HepG2 (cell line): ENCODE results near the gene FBXO4. TPM values are rescaled to one million over a fixed set of nuclear protein-coding genes. Genes with fewer than 3 reads are reported as not detected.

Source experiments
- HDAC1 ChIP-seq: sonication (generic); formaldehyde crosslinking; IDR thresholded peaks from 2 replicates; pipeline ENCODE4 v1.5.1; 2020; ENCODE audit warnings: mild to moderate bottlenecking, missing genetic modification reagents
- MAZ ChIP-seq, 2 experiments: sonication (generic) in 1 of 2; formaldehyde crosslinking in 1 of 2; IDR thresholded peaks; 2 replicates each; pipeline versions ENCODE4 v1.5.0 to v1.6.1; 2012 to 2020; ENCODE audit warnings: low read depth in 2 of 2, mild to moderate bottlenecking in 2 of 2, borderline replicate concordance in 1 of 2, improper control_type of control experiment in 1 of 2, low read length in 1 of 2, missing genetic modification reagents in 1 of 2, moderate library complexity in 1 of 2
- NFKBIZ ChIP-seq: IDR thresholded peaks from 2 replicates; pipeline ENCODE4 v1.6.1; 2018; ENCODE audit warnings: missing genetic modification reagents, missing compliant biosample characterization
- SOX6 ChIP-seq, 2 experiments: fragments of 450-650 bp in 1 of 2; sonication (generic) in 1 of 2; formaldehyde crosslinking in 1 of 2; IDR thresholded peaks; 2 replicates each; pipeline versions ENCODE4 v1.4.0 to v1.6.1; 2017 to 2020; ENCODE audit warnings: antibody characterized with exemption in 1 of 2, mild to moderate bottlenecking in 1 of 2, missing genetic modification reagents in 1 of 2
- SRSF1 ChIP-seq: fragments of 200-400 bp; formaldehyde crosslinking; optimal IDR thresholded peaks from 2 replicates; pipeline ENCODE3; 2017; ENCODE audit warnings: mild to moderate bottlenecking, low read depth, low read length, moderate library complexity
- TMF1 ChIP-seq: sonication (generic); formaldehyde crosslinking; IDR thresholded peaks from 2 replicates; pipeline ENCODE4 v1.8.1; 2022; ENCODE audit warnings: low read depth, missing genetic modification reagents
- TRIM24 ChIP-seq: sonication (generic); formaldehyde crosslinking; IDR thresholded peaks from 2 replicates; pipeline ENCODE4 v1.8.0; 2022; ENCODE audit warnings: mild to moderate bottlenecking, missing genetic modification reagents
- ZKSCAN5 ChIP-seq: sonication (generic); formaldehyde crosslinking; IDR thresholded peaks from 2 replicates; pipeline ENCODE4 v1.5.1; 2020; ENCODE audit warnings: mild to moderate bottlenecking, missing genetic modification reagents
- ZNF296 ChIP-seq: sonication (generic); formaldehyde crosslinking; conservative IDR thresholded peaks from 2 replicates; pipeline ENCODE4 v1.5.0; 2020; ENCODE audit warnings: mild to moderate bottlenecking, missing genetic modification reagents
- ZNF317 ChIP-seq: sonication (generic); formaldehyde crosslinking; IDR thresholded peaks from 2 replicates; pipeline ENCODE4 v1.5.0; 2020; ENCODE audit warnings: mild to moderate bottlenecking, missing genetic modification reagents
- ZNF605 ChIP-seq: sonication (generic); formaldehyde crosslinking; IDR thresholded peaks from 2 replicates; pipeline ENCODE4 v1.8.0; 2022; ENCODE audit warnings: mild to moderate bottlenecking, missing genetic modification reagents
- ZNF713 ChIP-seq: sonication (generic); formaldehyde crosslinking; IDR thresholded peaks from 2 replicates; pipeline ENCODE4 v1.4.0; 2020; ENCODE audit warnings: mild to moderate bottlenecking, missing genetic modification reagents
- ZNF75D ChIP-seq: sonication (generic); formaldehyde crosslinking; IDR thresholded peaks from 2 replicates; pipeline ENCODE4 v1.8.1; 2023; ENCODE audit warnings: missing genetic modification reagents, mild to moderate bottlenecking, borderline replicate concordance
- polyA plus RNA-seq, 8 experiments: library from polyadenylated mRNA; depleted of rRNA in 3 of 8; stranded (reverse) in 7 of 8; unstranded in 1 of 8; fragments of >200 nt; fragmentation: Illumina TruSeq in 4 of 8; extraction: Trizol in 4 of 8; gene quantifications; 2 replicates each; pipeline versions ENCODE4 v1.2.1 to v1.2.3, GENCODE V29; 2011 to 2016; ENCODE audit warnings: low read depth in 4 of 8, missing spikeins in 1 of 8, mixed read lengths in 1 of 8; ENCODE audit not compliant: insufficient read depth in 1 of 8
- total RNA-seq, 5 experiments: library from RNA; depleted of rRNA; stranded (reverse); fragments of >200 nt; fragmentation: Illumina TruSeq; extraction: Trizol; gene quantifications; 2 replicates each; pipeline ENCODE4 v1.2.3, GENCODE V29; 2016; ENCODE audit warnings: low read depth in 1 of 5
- TF ChIP-seq, protein P1 (sequence below): sonication (generic); formaldehyde crosslinking; IDR thresholded peaks from 2 replicates; pipeline ENCODE4 v1.4.0; 2020; ENCODE audit warnings: mild to moderate bottlenecking, missing genetic modification reagents
- TF ChIP-seq, protein P2 (sequence below): fragments of 450-650 bp; IDR thresholded peaks from 2 replicates; pipeline ENCODE4 v1.6.1; 2017
- TF ChIP-seq, protein P3 (sequence below): sonication (generic); formaldehyde crosslinking; IDR thresholded peaks from 2 replicates; pipeline ENCODE4 v1.4.0; 2020; ENCODE audit warnings: missing genetic modification reagents, borderline replicate concordance
- TF ChIP-seq, protein P4 (sequence below): sonication (generic); formaldehyde crosslinking; conservative IDR thresholded peaks from 2 replicates; pipeline ENCODE4 v1.4.0; 2020; ENCODE audit warnings: missing genetic modification reagents
- TF ChIP-seq, protein P5 (sequence below): sonication (generic); formaldehyde crosslinking; IDR thresholded peaks from 2 replicates; pipeline ENCODE4 v1.4.0; 2020; ENCODE audit warnings: missing genetic modification reagents

FBXO4 gene
- total and polyA plus RNA-seq, 2 of the 13 experiments (the other 11 are each of a cell fraction or from before 2014, with no cell fraction given), result 5.2 to 16.4 TPM

DNA sequence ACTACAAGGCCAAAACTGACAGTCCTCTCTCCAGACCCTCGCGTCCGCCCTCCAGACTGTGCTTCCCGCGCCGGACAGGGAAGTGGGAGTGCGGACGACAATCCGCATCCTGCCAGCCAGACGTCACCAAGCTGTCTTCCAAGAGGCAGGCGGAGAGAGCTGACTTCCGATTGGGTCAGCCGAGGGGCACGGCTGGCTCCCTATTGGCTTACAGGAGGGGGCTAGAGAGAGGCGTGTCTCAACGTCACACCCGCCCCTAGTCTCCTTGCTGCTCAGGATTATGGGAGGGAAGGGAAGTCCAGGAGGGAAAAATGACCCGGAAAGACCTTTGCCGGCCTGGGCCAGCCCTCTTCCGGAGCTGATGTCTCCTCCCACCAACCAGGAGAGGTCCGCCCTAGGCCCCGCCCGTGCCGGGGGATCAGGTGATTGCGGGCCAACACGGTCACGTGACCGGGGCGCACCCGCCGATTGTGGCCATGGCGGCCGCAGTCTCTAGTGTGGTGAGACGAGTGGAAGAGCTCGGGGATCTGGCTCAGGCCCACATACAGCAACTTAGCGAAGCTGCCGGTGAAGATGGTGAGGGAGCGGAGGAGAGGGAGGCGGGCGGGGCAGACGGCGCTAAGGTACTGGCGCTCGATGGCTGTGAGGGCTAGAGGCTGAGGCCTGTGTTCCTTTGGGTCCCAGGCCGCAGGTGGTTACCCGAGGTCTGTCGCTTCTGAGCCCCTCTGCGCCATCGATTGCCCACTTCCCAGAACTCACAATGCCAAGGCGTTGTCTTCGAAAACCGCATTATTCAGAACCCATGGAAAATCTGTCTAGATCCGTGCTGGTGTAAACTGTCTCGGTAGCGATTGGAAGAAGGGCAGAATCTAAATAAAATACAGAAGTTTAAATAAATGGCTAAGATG, 20.9 kb upstream of the FBXO4 start, which contains the start of gene RIMOC1 (continued):
- TF ChIP-seq, protein P1, sequence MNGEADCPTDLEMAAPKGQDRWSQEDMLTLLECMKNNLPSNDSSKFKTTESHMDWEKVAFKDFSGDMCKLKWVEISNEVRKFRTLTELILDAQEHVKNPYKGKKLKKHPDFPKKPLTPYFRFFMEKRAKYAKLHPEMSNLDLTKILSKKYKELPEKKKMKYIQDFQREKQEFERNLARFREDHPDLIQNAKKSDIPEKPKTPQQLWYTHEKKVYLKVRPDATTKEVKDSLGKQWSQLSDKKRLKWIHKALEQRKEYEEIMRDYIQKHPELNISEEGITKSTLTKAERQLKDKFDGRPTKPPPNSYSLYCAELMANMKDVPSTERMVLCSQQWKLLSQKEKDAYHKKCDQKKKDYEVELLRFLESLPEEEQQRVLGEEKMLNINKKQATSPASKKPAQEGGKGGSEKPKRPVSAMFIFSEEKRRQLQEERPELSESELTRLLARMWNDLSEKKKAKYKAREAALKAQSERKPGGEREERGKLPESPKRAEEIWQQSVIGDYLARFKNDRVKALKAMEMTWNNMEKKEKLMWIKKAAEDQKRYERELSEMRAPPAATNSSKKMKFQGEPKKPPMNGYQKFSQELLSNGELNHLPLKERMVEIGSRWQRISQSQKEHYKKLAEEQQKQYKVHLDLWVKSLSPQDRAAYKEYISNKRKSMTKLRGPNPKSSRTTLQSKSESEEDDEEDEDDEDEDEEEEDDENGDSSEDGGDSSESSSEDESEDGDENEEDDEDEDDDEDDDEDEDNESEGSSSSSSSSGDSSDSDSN (CRISPR knock-in tag), result peak; percentile 73
- peak; percentile 77 for TF ChIP-seq SRSF1
- TF ChIP-seq MAZ (IDR thresholded peaks at IDR 0.05; ENCODE audit: borderline replicate concordance, low read depth, low read length), result no peak; the same call in 1 of the 2 replicates
- TF ChIP-seq MAZ (CRISPR knock-in tag; IDR thresholded peaks at IDR 0.05; ENCODE audit: low read depth), result peak; percentile 81; the same call in 1 of the 2 replicates
- TF ChIP-seq TRIM24, result no peak
- TF ChIP-seq HDAC1, result peak; percentile 99
- 0 out of 2 replicates have a peak, but pooled peaks have one; percentile 27 for TF ChIP-seq ZNF713
- peak; percentile 67; the same call in 1 of the 2 replicates for TF ChIP-seq TMF1
- TF ChIP-seq, protein P2, sequence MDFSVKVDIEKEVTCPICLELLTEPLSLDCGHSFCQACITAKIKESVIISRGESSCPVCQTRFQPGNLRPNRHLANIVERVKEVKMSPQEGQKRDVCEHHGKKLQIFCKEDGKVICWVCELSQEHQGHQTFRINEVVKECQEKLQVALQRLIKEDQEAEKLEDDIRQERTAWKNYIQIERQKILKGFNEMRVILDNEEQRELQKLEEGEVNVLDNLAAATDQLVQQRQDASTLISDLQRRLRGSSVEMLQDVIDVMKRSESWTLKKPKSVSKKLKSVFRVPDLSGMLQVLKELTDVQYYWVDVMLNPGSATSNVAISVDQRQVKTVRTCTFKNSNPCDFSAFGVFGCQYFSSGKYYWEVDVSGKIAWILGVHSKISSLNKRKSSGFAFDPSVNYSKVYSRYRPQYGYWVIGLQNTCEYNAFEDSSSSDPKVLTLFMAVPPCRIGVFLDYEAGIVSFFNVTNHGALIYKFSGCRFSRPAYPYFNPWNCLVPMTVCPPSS, result peak; percentile 67; the same call in 1 of the 2 replicates
- TF ChIP-seq, protein P3, sequence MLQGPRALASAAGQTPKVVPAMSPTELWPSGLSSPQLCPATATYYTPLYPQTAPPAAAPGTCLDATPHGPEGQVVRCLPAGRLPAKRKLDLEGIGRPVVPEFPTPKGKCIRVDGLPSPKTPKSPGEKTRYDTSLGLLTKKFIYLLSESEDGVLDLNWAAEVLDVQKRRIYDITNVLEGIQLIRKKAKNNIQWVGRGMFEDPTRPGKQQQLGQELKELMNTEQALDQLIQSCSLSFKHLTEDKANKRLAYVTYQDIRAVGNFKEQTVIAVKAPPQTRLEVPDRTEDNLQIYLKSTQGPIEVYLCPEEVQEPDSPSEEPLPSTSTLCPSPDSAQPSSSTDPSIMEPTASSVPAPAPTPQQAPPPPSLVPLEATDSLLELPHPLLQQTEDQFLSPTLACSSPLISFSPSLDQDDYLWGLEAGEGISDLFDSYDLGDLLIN (CRISPR knock-in tag), result no peak
- no peak for TF ChIP-seq NFKBIZ
- TF ChIP-seq ZNF605 (CRISPR knock-in tag), result peak; percentile 94
- TF ChIP-seq, protein P4, sequence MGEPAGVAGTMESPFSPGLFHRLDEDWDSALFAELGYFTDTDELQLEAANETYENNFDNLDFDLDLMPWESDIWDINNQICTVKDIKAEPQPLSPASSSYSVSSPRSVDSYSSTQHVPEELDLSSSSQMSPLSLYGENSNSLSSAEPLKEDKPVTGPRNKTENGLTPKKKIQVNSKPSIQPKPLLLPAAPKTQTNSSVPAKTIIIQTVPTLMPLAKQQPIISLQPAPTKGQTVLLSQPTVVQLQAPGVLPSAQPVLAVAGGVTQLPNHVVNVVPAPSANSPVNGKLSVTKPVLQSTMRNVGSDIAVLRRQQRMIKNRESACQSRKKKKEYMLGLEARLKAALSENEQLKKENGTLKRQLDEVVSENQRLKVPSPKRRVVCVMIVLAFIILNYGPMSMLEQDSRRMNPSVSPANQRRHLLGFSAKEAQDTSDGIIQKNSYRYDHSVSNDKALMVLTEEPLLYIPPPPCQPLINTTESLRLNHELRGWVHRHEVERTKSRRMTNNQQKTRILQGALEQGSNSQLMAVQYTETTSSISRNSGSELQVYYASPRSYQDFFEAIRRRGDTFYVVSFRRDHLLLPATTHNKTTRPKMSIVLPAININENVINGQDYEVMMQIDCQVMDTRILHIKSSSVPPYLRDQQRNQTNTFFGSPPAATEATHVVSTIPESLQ (CRISPR knock-in tag), result no peak
- TF ChIP-seq, protein P5, sequence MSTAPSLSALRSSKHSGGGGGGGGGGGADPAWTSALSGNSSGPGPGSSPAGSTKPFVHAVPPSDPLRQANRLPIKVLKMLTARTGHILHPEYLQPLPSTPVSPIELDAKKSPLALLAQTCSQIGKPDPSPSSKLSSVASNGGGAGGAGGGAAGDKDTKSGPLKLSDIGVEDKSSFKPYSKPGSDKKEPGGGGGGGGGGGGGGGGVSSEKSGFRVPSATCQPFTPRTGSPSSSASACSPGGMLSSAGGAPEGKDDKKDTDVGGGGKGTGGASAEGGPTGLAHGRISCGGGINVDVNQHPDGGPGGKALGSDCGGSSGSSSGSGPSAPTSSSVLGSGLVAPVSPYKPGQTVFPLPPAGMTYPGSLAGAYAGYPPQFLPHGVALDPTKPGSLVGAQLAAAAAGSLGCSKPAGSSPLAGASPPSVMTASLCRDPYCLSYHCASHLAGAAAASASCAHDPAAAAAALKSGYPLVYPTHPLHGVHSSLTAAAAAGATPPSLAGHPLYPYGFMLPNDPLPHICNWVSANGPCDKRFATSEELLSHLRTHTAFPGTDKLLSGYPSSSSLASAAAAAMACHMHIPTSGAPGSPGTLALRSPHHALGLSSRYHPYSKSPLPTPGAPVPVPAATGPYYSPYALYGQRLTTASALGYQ (CRISPR knock-in tag), result no peak
- peak; percentile 39; the same call in 1 of the 2 replicates for TF ChIP-seq ZKSCAN5 (CRISPR knock-in tag)
- TF ChIP-seq ZNF75D (CRISPR knock-in tag), result 0 out of 2 replicates have a peak, but pooled peaks have one; percentile 55
- no peak for TF ChIP-seq SOX6 (IDR thresholded peaks at IDR 0.05)
- TF ChIP-seq SOX6 (CRISPR knock-in tag; IDR thresholded peaks at IDR 0.05), result peak; percentile 76
- TF ChIP-seq ZNF296, result no peak
- peak; percentile 79 for TF ChIP-seq ZNF317 (CRISPR knock-in tag)
